NCI-H82 treated with DMSO at 0.1 percent for 48 hours (cell line): ENCODE data around the gene OTUD7B.

Experiments
- DNase-seq: peaks from one replicate; lab custom pipeline; 2025; ENCODE audit not compliant: unreplicated experiment; lab: John Stamatoyannopoulos, UW

OTUD7B gene

GRCh38 chr1:150003801-150004200, 6.7 kb downstream of the OTUD7B start:
- no peak for DNase-seq

GRCh38 chr1:150002217-150002616, 8.3 kb downstream of the OTUD7B start:
- no peak for DNase-seq

- no peak for DNase-seq
These were observed 9.1 kb downstream of the OTUD7B start for GRCh38 chr1:150001415-150001814.

- no peak for DNase-seq
These were observed 12.8 kb downstream of the OTUD7B start for GRCh38 chr1:149997585-149998262.

GRCh38 chr1:149995927-149996326, 14.6 kb downstream of the OTUD7B start:
- DNase-seq = no peak

GRCh38 chr1:149993764-149994163, 16.8 kb downstream of the OTUD7B start:
- DNase-seq = no peak

GRCh38 chr1:149993181-149993580, 17.3 kb downstream of the OTUD7B start:
- DNase-seq = no peak

- DNase-seq = no peak
These were observed 23.3 kb downstream of the OTUD7B start for GRCh38 chr1:149987297-149987595.

GRCh38 chr1:149986486-149987296, 23.8 kb downstream of the OTUD7B start:
- DNase-seq = no peak

- no peak for DNase-seq
These were observed 30.5 kb downstream of the OTUD7B start for GRCh38 chr1:149979972-149980540.

GRCh38 chr1:149979245-149979971, 31.1 kb downstream of the OTUD7B start:
- DNase-seq = no peak

- no peak for DNase-seq
These were observed 31.9 kb downstream of the OTUD7B start for GRCh38 chr1:149978547-149979023.

- DNase-seq = no peak
These were observed 33.2 kb downstream of the OTUD7B start for GRCh38 chr1:149977345-149977744.

GRCh38 chr1:149972547-149972946, 38.0 kb downstream of the OTUD7B start:
- no peak for DNase-seq

GRCh38 chr1:149967646-149968045, 42.9 kb downstream of the OTUD7B start:
- no peak for DNase-seq

GRCh38 chr1:149967041-149967440, 43.5 kb downstream of the OTUD7B start:
- DNase-seq = no peak

GRCh38 chr1:149966405-149966804, 44.1 kb downstream of the OTUD7B start:
- no peak for DNase-seq

- DNase-seq = no peak
These were observed 45.1 kb downstream of the OTUD7B start for GRCh38 chr1:149965440-149965839.

GRCh38 chr1:149963358-149963757, 47.2 kb downstream of the OTUD7B start:
- no peak for DNase-seq

GRCh38 chr1:149962736-149963135, 47.8 kb downstream of the OTUD7B start:
- no peak for DNase-seq

GRCh38 chr1:149962039-149962647, 48.4 kb downstream of the OTUD7B start:
- peak; percentile 54 for DNase-seq
